ENCODE measurements around the gene FAM240B.

Gene FAM240B

GRCh38 chr9:38652486-38652885, 67.4 kb downstream of the FAM240B start:
- H3K4me2 ChIP-seq (ENCODE audit: low read depth, low read length): no peak overlapping the region
- H3K4me3 ChIP-seq (ENCODE audit: low read length): no peak overlapping the region
- H3K27ac ChIP-seq (ENCODE audit: low read length): no peak overlapping the region
- no peaks in the 10 kb centered on the region for H3K36me3 ChIP-seq (replicated peaks; ENCODE audit: insufficient read depth, low read length)
- H2AFZ ChIP-seq (ENCODE audit: low read length): no peak overlapping the region
- TF ChIP-seq EZH2 (optimal IDR thresholded peaks at IDR 0.05; ENCODE audit: low read depth, low read length) (no peak), CTCF (IDR thresholded peaks at IDR 0.05; ENCODE audit: low read length) (no peak), EZH2phosphoT487 (IDR thresholded peaks at IDR 0.05; ENCODE audit: low read length) (no peak)
- no peaks in the 10 kb centered on the region for H4K20me1 ChIP-seq (ENCODE audit: insufficient read depth, low read length)
- no peaks in the 10 kb centered on the region for H3K79me2 ChIP-seq (ENCODE audit: low read length)
- H3K9me3 ChIP-seq (replicated peaks; ENCODE audit: insufficient read depth, low read length): no peaks in the 10 kb centered on the region
- no peak for DNase-seq
- H3K9ac ChIP-seq (ENCODE audit: low read length): no peak overlapping the region
- no peaks in the 10 kb centered on the region for H3K9me2 ChIP-seq (replicated peaks; ENCODE audit: insufficient read depth, low read length)
- no peaks in the 10 kb centered on the region for H3F3A ChIP-seq (ENCODE audit: insufficient read depth, low read length)
- H3K4me1 ChIP-seq (ENCODE audit: low read length): no peaks in the 10 kb centered on the region
- H3K27me3 ChIP-seq (replicated peaks; ENCODE audit: insufficient read depth, low read length): no peaks in the 10 kb centered on the region

- Histone ChIP-seq H3K4me1 (ENCODE audit: low read length) (no peaks in the 10 kb centered on the region), H4K20me1 (ENCODE audit: insufficient read depth, low read length) (no peaks in the 10 kb centered on the region), H3K9ac (ENCODE audit: low read length) (no peak overlapping the region), H3K27me3 (replicated peaks; ENCODE audit: insufficient read depth, low read length) (no peaks in the 10 kb centered on the region), H3K4me3 (ENCODE audit: low read length) (no peak overlapping the region), H3K4me2 (ENCODE audit: low read depth, low read length) (no peak overlapping the region), H3K27ac (ENCODE audit: low read length) (no peak overlapping the region), H2AFZ (ENCODE audit: low read length) (no peak overlapping the region), H3K9me2 (replicated peaks; ENCODE audit: insufficient read depth, low read length) (no peaks in the 10 kb centered on the region), H3K36me3 (replicated peaks; ENCODE audit: insufficient read depth, low read length) (no peaks in the 10 kb centered on the region), H3K79me2 (ENCODE audit: low read length) (no peaks in the 10 kb centered on the region), H3K9me3 (replicated peaks; ENCODE audit: insufficient read depth, low read length) (no peaks in the 10 kb centered on the region), H3F3A (ENCODE audit: insufficient read depth, low read length) (no peaks in the 10 kb centered on the region)
- DNase-seq: no peak
- TF ChIP-seq EZH2phosphoT487 (IDR thresholded peaks at IDR 0.05; ENCODE audit: low read length) (no peak), EZH2 (optimal IDR thresholded peaks at IDR 0.05; ENCODE audit: low read depth, low read length) (no peak), CTCF (IDR thresholded peaks at IDR 0.05; ENCODE audit: low read length) (no peak)
Observed at GRCh38 chr9:38652044-38652443, 67.9 kb downstream of the FAM240B start.

GRCh38 chr9:38651400-38652042, 68.4 kb downstream of the FAM240B start:
- Histone ChIP-seq H3K27me3 (replicated peaks; ENCODE audit: insufficient read depth, low read length) (no peaks in the 10 kb centered on the region), H2AFZ (ENCODE audit: low read length) (no peak overlapping the region), H3K9me3 (replicated peaks; ENCODE audit: insufficient read depth, low read length) (no peaks in the 10 kb centered on the region), H3K4me2 (ENCODE audit: low read depth, low read length) (no peak overlapping the region), H3K9me2 (replicated peaks; ENCODE audit: insufficient read depth, low read length) (no peaks in the 10 kb centered on the region), H4K20me1 (ENCODE audit: insufficient read depth, low read length) (no peaks in the 10 kb centered on the region), H3K4me1 (ENCODE audit: low read length) (no peaks in the 10 kb centered on the region), H3K79me2 (ENCODE audit: low read length) (no peaks in the 10 kb centered on the region), H3K4me3 (ENCODE audit: low read length) (no peak overlapping the region), H3F3A (ENCODE audit: insufficient read depth, low read length) (no peaks in the 10 kb centered on the region), H3K36me3 (replicated peaks; ENCODE audit: insufficient read depth, low read length) (no peaks in the 10 kb centered on the region), H3K9ac (ENCODE audit: low read length) (no peak overlapping the region), H3K27ac (ENCODE audit: low read length) (no peak overlapping the region)
- TF ChIP-seq EZH2 (optimal IDR thresholded peaks at IDR 0.05; ENCODE audit: low read depth, low read length) (no peak), EZH2phosphoT487 (IDR thresholded peaks at IDR 0.05; ENCODE audit: low read length) (no peak), CTCF (IDR thresholded peaks at IDR 0.05; ENCODE audit: low read length) (no peak)
- no peak for DNase-seq

Measured in MM.1S (cell line).